HG02642 (cell line): ENCODE data around the gene OAS1.

ENCODE experiments used
- ATAC-seq: cut with Tn5 transposase; IDR thresholded peaks from one replicate; pipeline ENCODE4 v1.9.1; 2021; ENCODE audit warnings: mild to moderate bottlenecking; ENCODE audit not compliant: unreplicated experiment, poor library complexity

The OAS1 gene

DNA sequence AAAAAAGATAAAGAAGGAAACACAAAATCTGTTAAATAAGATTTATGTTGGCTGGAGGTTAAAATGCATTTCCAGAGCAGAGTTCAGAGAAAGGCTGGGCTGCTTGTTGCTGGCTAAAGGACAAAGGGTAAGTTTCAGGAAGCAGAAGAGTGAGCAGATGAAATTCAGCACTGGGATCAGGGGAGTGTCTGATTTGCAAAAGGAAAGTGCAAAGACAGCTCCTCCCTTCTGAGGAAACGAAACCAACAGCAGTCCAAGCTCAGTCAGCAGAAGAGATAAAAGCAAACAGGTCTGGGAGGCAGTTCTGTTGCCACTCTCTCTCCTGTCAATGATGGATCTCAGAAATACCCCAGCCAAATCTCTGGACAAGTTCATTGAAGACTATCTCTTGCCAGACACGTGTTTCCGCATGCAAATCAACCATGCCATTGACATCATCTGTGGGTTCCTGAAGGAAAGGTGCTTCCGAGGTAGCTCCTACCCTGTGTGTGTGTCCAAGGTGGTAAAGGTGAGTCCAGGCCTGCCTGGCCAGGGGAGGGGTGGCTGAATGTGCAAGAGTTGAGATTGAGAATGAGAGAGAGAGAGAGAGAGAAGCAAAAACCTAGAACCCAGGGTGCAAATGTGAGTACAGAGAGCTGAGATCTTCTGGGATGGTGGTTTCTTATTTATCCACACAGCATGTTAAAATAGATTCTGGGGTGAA lies at the start of gene OAS1:
OAS1 (plus strand) TSS at position 251 of the 703 bp plus-strand sequence; CDS start at position 329, 78 bp downstream.
- peak; percentile 73 for ATAC-seq

DNA sequence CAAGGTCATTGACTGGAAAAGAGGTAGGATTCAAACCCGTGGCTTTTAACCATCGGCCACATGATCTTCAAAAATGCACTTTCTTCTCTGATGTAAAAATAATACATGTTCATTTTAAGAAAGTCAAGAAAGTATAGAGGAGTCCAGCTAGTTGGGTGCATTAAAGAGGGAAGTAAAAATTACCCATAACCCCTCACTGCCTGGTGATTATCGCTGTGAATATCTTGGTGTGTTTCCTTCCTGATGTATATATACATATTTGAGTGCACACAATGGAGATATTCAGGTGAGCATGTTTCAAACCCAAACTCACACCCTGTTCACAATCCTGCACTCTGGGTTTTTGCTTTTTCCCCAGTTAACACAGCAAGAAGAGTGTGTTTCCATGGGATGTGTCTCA lies 47.5 kb upstream of the OAS1 start:
- ATAC-seq, result no peak

DNA sequence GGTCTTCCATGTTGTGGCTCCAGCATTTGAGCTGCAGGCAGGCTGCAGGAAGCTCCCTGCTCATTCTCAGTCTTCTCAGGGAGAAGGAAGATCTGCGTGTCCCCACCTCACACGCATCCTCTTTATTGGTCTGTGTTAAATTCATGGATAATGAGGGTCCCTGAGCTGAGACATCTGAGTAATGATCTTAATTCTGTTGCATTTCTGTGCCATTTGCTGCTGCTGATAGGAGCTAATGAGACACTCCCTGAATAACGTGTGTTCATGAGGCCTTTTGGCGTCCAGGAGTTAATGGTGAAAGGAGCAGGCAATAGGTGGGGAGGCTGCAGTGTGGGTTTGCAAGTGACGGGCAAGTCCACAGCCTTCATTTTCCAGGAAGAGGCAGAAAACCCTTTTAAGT lies 46.6 kb upstream of the OAS1 start:
- no peak for ATAC-seq

DNA sequence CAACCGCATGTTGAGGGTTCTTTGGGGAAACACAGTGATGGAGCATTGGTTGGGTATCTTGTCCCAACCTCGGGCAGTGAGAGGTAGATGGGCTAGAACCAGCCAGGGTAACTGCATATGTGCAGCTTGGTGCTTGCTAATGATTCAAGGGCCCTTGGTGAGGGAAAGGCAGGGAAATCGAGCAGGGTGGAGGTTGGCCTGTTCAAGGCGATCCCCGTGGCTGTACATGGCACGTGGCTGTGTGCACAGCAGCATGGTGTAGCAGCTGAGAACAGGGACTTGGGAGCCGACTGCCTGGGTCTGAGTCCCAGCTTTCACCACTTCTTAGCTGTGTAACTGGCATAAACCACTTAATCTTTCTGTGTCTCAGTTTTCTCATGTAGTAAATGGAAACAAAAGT lies 45.5 kb upstream of the OAS1 start:
- no peak for ATAC-seq

- ATAC-seq, result no peak
These were observed 44.0 kb upstream of the OAS1 start for GRCh38 chr12:112862636-112863290.

- ATAC-seq, result no peak
These were observed 38.2 kb upstream of the OAS1 start for GRCh38 chr12:112868459-112869041.

- no peak for ATAC-seq
These were observed 37.7 kb upstream of the OAS1 start for GRCh38 chr12:112869091-112869490.

DNA sequence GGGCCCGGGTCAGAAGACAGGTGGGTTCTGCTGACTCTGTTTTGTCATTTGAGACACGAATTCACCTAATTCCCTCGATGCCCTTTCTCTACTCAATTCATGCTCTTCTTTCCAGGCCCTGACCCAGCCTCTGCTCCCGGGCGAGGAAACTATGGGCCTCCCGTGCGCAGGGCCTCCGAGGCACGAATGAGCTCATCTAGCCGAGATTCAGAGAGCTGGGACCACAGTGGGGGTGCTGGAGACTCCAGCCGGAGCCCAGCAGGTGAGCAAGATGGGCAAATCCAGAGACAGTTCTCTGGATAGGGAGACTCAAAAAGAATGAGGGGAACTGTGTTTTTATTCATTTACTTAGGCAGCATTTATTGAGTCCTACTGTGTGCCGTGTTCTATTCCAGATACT lies 37.0 kb upstream of the OAS1 start:
- ATAC-seq, result no peak

DNA sequence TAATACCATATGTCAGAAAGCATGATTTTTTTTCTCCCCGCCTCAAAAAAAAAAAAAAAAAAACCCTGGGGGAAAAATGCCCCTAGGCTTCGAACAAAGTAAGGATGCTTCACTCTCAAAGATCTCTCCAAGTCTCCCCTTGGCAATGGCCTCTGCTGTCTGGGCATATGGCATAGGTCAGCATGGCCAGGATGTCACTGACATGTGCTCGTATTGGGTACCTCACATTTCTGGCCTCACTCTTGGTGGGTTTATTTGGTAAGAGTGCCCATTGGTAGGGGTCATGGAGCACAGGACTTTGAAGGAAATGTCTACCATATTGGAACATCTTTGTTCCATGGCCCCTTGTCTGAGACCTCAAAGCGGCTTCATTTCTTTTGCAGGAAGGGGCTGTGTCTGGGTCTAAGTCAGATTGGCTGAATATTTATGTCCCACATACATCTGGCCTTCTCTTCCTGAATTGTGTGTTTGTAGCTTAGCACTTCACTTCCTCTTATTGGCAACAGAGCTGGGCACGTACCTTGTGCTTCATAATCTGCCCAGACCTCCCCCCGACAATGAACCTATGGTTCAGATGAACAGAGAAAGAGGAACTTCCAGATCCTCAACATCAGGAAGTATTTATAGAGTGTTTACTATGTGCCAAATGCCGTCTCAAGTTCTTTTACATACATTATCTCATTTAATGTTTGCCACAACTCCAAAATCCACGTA lies 36.3 kb upstream of the OAS1 start:
- no peak for ATAC-seq

DNA sequence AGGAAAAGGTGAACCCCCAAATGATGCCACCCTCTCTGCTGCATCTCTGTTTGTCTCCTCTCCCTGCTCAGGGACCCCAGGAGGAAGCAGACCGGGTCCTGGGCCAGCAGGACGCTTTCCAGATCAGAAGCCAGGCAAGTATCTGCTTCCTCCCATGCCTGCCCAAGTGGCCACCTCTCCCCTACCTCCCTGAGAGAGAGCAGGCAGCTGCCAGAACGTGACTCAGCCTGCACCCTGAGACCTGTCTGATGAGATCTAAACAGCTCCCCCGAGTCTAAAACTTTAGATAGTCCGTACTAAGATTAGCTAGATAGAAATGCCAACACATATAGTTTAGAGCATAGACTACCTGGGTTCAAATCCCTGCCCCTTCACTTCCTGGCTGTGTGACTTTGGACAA lies 31.2 kb upstream of the OAS1 start:
- ATAC-seq, result no peak

DNA sequence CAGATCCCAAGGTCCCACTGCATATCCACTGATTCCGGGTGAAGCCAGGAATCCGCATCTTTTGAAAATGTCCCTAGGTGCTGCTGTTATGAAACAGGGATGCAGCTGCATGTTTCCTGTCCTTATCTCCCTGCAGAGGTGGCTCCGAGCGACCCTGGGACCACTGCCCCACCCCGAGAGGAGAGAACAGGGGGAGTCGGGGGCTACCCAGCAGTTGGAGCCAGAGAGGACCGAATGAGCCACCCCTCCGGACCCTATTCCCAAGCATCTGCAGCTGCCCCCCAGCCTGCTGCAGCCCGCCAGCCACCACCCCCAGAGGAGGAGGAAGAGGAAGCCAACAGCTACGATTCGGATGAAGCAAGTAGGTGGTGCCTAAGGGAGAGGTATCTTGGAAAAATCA lies 30.3 kb upstream of the OAS1 start:
- no peak for ATAC-seq

GRCh38 chr12:112877006-112877405 lies 29.8 kb upstream of the OAS1 start:
- no peak for ATAC-seq

GRCh38 chr12:112878488-112878887 lies 28.3 kb upstream of the OAS1 start:
- no peak for ATAC-seq

- no peak for ATAC-seq
These were observed 27.5 kb upstream of the OAS1 start for GRCh38 chr12:112879191-112879705.

DNA sequence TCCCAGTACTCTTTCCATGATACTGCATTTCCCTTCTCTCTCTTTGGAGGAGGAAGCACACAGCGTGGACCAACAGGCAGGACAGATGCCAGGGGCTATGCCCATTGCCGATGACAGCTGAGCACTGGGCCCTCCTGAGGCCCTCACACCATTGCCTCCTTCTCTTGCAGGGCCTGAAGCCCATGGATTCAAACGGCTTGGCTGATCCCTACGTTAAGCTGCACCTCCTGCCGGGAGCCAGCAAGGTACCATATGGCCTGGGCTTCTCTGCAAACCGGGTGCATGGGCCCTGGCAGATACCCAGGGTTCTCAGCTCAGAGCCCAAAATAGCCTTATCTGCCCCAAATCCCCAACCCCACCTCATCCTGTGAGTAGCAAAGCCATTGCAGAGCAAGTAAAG lies 25.2 kb upstream of the OAS1 start:
- ATAC-seq, result no peak

GRCh38 chr12:112885236-112885635 lies 21.5 kb upstream of the OAS1 start:
- ATAC-seq, result no peak

GRCh38 chr12:112887550-112887949 lies 19.2 kb upstream of the OAS1 start:
- ATAC-seq, result no peak

GRCh38 chr12:112891093-112892024 lies 15.4 kb upstream of the OAS1 start:
- no peak for ATAC-seq

GRCh38 chr12:112892856-112893255 lies 13.9 kb upstream of the OAS1 start:
- no peak for ATAC-seq

DNA sequence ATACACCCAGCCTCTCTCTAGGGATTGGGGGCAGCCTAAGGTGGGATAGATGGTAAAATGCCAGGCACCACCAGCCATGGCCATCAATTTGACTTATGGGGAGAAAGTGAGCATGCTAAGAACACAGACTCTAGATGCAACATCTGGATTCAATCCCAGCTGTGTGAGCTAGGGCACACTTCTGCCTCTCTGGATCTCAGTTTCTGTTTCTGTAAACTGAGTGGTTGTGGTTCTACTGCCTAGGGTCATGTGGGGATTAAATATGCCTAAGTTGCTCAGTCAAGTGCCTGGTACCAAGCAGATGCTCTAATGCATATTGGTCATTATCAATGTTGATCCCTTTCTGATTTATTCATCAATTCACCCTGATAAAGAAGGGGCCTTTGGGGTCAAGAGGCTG lies 12.6 kb upstream of the OAS1 start:
- peak; percentile 50 for ATAC-seq
